ENCODE results near the gene CRTC1.

Gene CRTC1

GRCh38 chr19:18659281-18660050 is 24.0 kb upstream of the CRTC1 start:
- no CpG with 5 or more reads among the region's 30 CpGs for WGBS, 2 donors (ENCODE audit: extremely low coverage in 2 of 2, insufficient read length in 2 of 2, insufficient replicate concordance in 1 of 2)
- Histone ChIP-seq H3K4ac (ENCODE audit: low read length) (no peak overlapping the region), H2AK5ac (ENCODE audit: low read depth, low read length) (no peak overlapping the region), H3K9ac (ENCODE audit: low read depth, low read length, poor library complexity) (no peak overlapping the region), H3K36me3 (replicated peaks in 1 of 2; ENCODE audit: control insufficient read depth in 2 of 2, insufficient read depth in 2 of 2, low read length in 2 of 2) (peaks cover 2 to 4% of the 10 kb centered on the region in 2 donors), H3K4me3 (ENCODE audit: low read length in 2 of 2) (no peak overlapping the region), H2BK5ac (ENCODE audit: low read length) (no peak overlapping the region), H4K8ac (ENCODE audit: low read depth, low read length) (no peak overlapping the region), H3K4me2 (ENCODE audit: insufficient read depth, low read length, poor library complexity, severe bottlenecking) (no peak overlapping the region), H3K23ac (ENCODE audit: low read depth, low read length, poor library complexity) (no peak overlapping the region), H4K91ac (ENCODE audit: low read depth, low read length, poor library complexity) (no peak overlapping the region), H2BK120ac (ENCODE audit: low read depth, low read length) (no peak overlapping the region), H3K27me3 (ENCODE audit: control insufficient read depth in 3 of 3, insufficient read depth in 3 of 3, low read depth in 1 of 3, low read length in 3 of 3) (no peaks in the 10 kb centered on the region), H3K79me1 (ENCODE audit: low read depth, low read length) (peaks cover 7% of the 10 kb centered on the region), H3K18ac (ENCODE audit: low read length) (no peak overlapping the region), H3K27ac (replicated peaks; ENCODE audit: low read length) (no peak overlapping the region), H2BK12ac (ENCODE audit: low read length) (no peak overlapping the region), H2BK15ac (ENCODE audit: low read length) (no peak overlapping the region), H2AFZ (ENCODE audit: low read length) (no peak overlapping the region), H3K14ac (ENCODE audit: low read length) (no peak overlapping the region), H3K9me3 (replicated peaks in 1 of 2; ENCODE audit: control insufficient read depth in 2 of 2, insufficient read depth in 1 of 2, low read depth in 1 of 2, low read length in 2 of 2) (no peaks in the 10 kb centered on the region), H3K4me1 (ENCODE audit: control insufficient read depth in 2 of 2, insufficient read depth in 1 of 2, low read depth in 1 of 2, low read length in 2 of 2) (peaks cover 38 to 39% of the 10 kb centered on the region in 2 donors)
- no peak for DNase-seq (ENCODE audit: low spot score)

GRCh38 chr19:18660051-18660910 is 23.2 kb upstream of the CRTC1 start:
- no peak overlapping the region for H3K27ac ChIP-seq (replicated peaks; ENCODE audit: low read length)
- H3K9me3 ChIP-seq (replicated peaks in 1 of 2; ENCODE audit: control insufficient read depth in 2 of 2, insufficient read depth in 1 of 2, low read depth in 1 of 2, low read length in 2 of 2): no peaks in the 10 kb centered on the region
- H4K91ac ChIP-seq (ENCODE audit: low read depth, low read length, poor library complexity): no peak overlapping the region
- no peak overlapping the region for H2AFZ ChIP-seq (ENCODE audit: low read length)
- H3K14ac ChIP-seq (ENCODE audit: low read length): no peak overlapping the region
- peak overlapping the region; percentile 28 for H3K4ac ChIP-seq (ENCODE audit: low read length)
- peaks cover 2 to 4% of the 10 kb centered on the region in 2 donors for H3K36me3 ChIP-seq (replicated peaks in 1 of 2; ENCODE audit: control insufficient read depth in 2 of 2, insufficient read depth in 2 of 2, low read length in 2 of 2)
- no peak overlapping the region for H3K4me3 ChIP-seq (ENCODE audit: low read length in 2 of 2)
- H3K23ac ChIP-seq (ENCODE audit: low read depth, low read length, poor library complexity): peak overlapping the region; percentile 47
- no peak overlapping the region for H3K9ac ChIP-seq (ENCODE audit: low read depth, low read length, poor library complexity)
- DNase-seq (ENCODE audit: low spot score): no peak
- peaks cover 38 to 39% of the 10 kb centered on the region in 2 donors for H3K4me1 ChIP-seq (ENCODE audit: control insufficient read depth in 2 of 2, insufficient read depth in 1 of 2, low read depth in 1 of 2, low read length in 2 of 2)
- H2AK5ac ChIP-seq (ENCODE audit: low read depth, low read length): peak overlapping the region; percentile 73
- no peak overlapping the region for H2BK15ac ChIP-seq (ENCODE audit: low read length)
- H2BK120ac ChIP-seq (ENCODE audit: low read depth, low read length): no peak overlapping the region
- no peak overlapping the region for H2BK12ac ChIP-seq (ENCODE audit: low read length)
- H3K4me2 ChIP-seq (ENCODE audit: insufficient read depth, low read length, poor library complexity, severe bottlenecking): no peak overlapping the region
- H4K8ac ChIP-seq (ENCODE audit: low read depth, low read length): no peak overlapping the region
- peak overlapping the region; percentile 58 for H3K18ac ChIP-seq (ENCODE audit: low read length)
- H2BK5ac ChIP-seq (ENCODE audit: low read length): peak overlapping the region; percentile 20
- H3K27me3 ChIP-seq (ENCODE audit: control insufficient read depth in 3 of 3, insufficient read depth in 3 of 3, low read depth in 1 of 3, low read length in 3 of 3): no peaks in the 10 kb centered on the region
- no CpG with 5 or more reads among the region's 37 CpGs for WGBS, 2 donors (ENCODE audit: extremely low coverage in 2 of 2, insufficient read length in 2 of 2, insufficient replicate concordance in 1 of 2)
- peaks cover 7% of the 10 kb centered on the region for H3K79me1 ChIP-seq (ENCODE audit: low read depth, low read length)

DNA sequence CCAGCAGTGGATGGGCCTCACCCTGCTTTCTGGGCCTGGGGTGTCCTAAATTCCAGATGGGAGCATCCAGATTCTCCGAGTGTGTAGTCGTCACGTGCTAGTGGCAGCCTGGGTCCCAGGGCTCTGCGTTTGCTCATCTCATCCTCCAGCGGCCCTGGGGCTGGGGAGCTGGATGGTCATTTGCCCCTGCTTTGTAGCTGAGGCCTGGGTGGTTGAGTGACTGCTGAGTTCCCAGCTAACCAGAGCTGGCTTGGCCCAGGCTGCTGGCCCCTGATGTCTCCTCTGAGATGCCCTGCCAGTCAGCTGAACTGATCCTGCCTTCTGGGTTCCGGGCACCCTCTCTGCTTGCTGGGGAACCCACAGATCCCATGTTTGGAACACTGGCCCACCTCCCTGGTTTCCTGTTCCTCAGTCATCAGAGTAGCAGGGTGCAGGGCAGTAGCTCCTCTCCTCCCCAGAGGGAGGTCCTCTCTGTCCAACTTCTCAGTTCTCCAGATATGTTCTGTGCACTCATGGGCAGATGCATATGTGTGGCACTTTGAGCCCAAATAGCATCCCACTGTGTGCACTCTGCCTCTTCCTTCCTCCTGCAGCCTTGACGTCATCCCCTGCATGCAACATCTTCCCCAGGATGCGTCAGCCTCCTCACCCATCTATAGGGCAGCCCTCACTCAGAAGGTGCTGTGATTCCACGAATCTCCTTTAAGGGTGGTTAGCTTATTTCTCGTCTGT is 22.4 kb upstream of the CRTC1 start:
- WGBS, 2 donors (ENCODE audit: extremely low coverage in 2 of 2, insufficient read length in 2 of 2, insufficient replicate concordance in 1 of 2): no CpG with 5 or more reads among the region's 10 CpGs
- no peaks in the 10 kb centered on the region for H3K27me3 ChIP-seq (ENCODE audit: control insufficient read depth in 3 of 3, insufficient read depth in 3 of 3, low read depth in 1 of 3, low read length in 3 of 3)
- H2AFZ ChIP-seq (ENCODE audit: low read length): no peak overlapping the region
- H3K4me2 ChIP-seq (ENCODE audit: insufficient read depth, low read length, poor library complexity, severe bottlenecking): no peak overlapping the region
- peaks cover 2 to 7% of the 10 kb centered on the region in 2 donors for H3K36me3 ChIP-seq (replicated peaks in 1 of 2; ENCODE audit: control insufficient read depth in 2 of 2, insufficient read depth in 2 of 2, low read length in 2 of 2)
- no peaks in the 10 kb centered on the region for H3K9me3 ChIP-seq (replicated peaks in 1 of 2; ENCODE audit: control insufficient read depth in 2 of 2, insufficient read depth in 1 of 2, low read depth in 1 of 2, low read length in 2 of 2)
- no peak overlapping the region for H4K91ac ChIP-seq (ENCODE audit: low read depth, low read length, poor library complexity)
- no peak overlapping the region for H2BK120ac ChIP-seq (ENCODE audit: low read depth, low read length)
- H3K4me3 ChIP-seq (ENCODE audit: low read length in 2 of 2): no peak overlapping the region
- H3K27ac ChIP-seq (replicated peaks; ENCODE audit: low read length): no peak overlapping the region
- H3K18ac ChIP-seq (ENCODE audit: low read length): peak overlapping the region; percentile 58
- no peak overlapping the region for H3K9ac ChIP-seq (ENCODE audit: low read depth, low read length, poor library complexity)
- no peak overlapping the region for H2BK15ac ChIP-seq (ENCODE audit: low read length)
- peak overlapping the region; percentile 65 for H2AK5ac ChIP-seq (ENCODE audit: low read depth, low read length)
- H3K23ac ChIP-seq (ENCODE audit: low read depth, low read length, poor library complexity): peak overlapping the region; percentile 47
- H4K8ac ChIP-seq (ENCODE audit: low read depth, low read length): no peak overlapping the region
- H3K4ac ChIP-seq (ENCODE audit: low read length): peak overlapping the region; percentile 28
- no peak overlapping the region for H2BK5ac ChIP-seq (ENCODE audit: low read length)
- no peak for DNase-seq (ENCODE audit: low spot score)
- H3K79me1 ChIP-seq (ENCODE audit: low read depth, low read length): peaks cover 3% of the 10 kb centered on the region
- H2BK12ac ChIP-seq (ENCODE audit: low read length): no peak overlapping the region
- peaks cover 33 to 36% of the 10 kb centered on the region in 2 donors for H3K4me1 ChIP-seq (ENCODE audit: control insufficient read depth in 2 of 2, insufficient read depth in 1 of 2, low read depth in 1 of 2, low read length in 2 of 2)
- no peak overlapping the region for H3K14ac ChIP-seq (ENCODE audit: low read length)
